CD4-positive, alpha-beta T cell treated with Interleukin-6 at 100 ng/mL for 8 hours (primary cell): Measurements from ENCODE around the gene SH3PXD2A.

Experiments
- DNase-seq: peaks from one replicate; pipeline ENCODE4 v3.0.0-alpha.2; 2020; ENCODE audit warnings: mixed read lengths, low spot score

The SH3PXD2A gene

DNA sequence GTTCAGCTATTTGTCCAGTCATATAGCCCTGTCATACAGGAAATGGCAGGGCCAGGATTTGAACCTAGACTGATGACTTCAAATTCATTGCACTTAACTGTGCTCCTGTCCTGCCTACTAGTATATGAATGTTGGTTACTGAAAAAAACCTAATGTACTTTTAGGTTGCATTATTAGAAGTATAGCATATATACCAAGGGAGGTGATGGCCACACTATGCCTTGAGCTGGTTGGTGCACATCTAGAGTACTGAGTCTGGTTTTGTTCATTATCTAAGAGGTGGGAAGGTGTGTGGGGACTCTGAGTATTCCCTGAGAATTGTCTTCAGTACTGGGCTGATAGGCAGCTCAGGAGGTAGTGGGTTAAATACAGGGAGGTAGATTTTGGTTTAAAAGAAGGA, 273.9 kb downstream of the SH3PXD2A start:
- DNase-seq = no peak

DNA sequence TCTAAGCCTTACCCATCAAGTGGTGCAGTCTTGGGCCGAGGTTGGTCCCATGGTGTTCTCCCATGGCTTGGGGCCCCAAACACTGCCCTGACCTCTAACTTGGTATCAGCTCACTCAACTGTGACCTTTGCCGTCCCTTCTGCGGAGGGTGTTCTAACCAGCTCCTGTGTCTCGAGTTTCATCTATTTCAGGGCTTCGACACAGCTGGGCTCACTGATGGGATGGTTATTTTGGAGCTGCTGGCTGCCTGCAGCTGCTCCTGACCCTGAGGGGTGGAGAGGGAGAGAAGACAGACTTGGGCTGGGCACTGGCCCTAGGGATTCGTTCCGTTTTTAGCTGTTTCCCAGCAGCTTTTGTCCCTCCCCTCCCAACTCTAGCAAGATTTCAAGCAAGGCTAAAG, 274.9 kb downstream of the SH3PXD2A start:
- DNase-seq = no peak

GRCh38 chr10:103580011-103580410, 275.4 kb downstream of the SH3PXD2A start:
- DNase-seq = no peak

GRCh38 chr10:103578782-103579382, 276.5 kb downstream of the SH3PXD2A start:
- DNase-seq = no peak

DNA sequence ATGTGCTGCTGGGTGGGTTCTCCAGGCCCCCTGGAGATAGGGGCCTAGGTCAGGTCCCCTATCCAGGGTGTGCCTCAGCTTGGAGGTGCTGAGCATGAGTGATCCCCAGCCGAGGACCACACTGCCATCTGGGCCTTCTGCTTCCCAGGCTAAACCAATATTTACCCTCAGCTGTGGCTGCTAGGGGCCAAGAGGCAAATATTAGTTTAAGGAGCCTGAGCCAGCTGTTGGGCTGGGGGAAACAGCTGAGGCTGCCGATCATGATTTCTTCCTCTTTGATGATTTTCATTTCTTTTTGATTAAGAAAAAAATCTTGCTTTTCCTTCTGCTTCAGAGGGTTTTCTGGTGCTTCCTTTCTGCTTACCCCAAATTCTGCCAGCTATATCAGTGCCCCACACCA, 278.5 kb downstream of the SH3PXD2A start:
- DNase-seq = no peak

DNA sequence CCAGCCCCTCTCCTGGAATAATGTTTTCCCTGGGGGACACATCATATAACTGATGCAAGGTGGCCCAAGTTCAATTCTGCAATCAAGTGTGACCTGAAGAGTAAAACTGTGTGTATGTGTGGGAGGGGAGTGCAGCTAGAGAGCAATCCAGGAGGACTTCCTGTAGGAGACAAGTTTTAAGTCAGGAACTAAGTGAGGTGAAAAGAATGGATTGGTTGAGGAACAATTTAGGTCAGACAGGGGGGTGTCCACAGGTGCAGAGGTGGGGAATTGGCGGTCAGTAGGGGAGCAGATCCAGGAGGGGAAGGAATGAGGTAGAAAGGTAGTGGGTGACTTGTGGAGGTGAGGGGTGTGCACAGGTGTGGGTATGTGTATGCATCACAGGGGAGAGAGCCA, 279.3 kb downstream of the SH3PXD2A start:
- DNase-seq = no peak

DNA sequence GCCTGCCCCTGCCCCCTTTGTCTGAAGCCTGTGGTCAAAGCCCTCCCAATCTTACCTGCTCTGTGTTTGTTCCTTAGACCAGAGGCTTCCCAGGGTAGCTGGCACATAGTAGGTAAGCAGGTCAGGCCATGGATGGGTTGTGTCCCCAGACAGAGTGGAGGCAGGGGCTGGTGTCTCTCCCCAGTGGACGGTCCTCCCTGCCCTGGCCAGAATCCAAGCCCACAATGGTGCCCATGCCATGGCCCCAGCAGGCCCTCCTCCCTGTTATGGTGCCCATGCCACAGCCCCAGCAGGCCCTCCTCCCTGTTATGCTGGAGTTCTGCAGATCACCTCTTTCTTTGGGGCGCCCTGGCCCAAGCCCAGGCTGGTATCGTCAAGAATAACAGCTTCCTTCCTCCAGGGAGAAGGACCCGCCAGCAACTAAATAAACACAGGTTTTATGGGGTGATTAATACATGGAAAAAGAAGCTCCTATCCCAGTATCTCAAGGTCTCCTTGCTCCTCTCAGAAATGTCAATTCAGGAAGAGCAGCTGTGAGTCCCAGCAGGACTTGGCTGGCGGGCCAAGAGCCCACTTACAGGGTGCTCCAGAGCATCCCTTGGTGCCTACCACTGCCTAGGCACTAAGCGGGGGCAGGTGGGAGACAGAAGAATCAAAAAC, 279.8 kb downstream of the SH3PXD2A start:
- DNase-seq = no peak

- DNase-seq = no peak
These were observed 281.0 kb downstream of the SH3PXD2A start for GRCh38 chr10:103574097-103575061.

DNA sequence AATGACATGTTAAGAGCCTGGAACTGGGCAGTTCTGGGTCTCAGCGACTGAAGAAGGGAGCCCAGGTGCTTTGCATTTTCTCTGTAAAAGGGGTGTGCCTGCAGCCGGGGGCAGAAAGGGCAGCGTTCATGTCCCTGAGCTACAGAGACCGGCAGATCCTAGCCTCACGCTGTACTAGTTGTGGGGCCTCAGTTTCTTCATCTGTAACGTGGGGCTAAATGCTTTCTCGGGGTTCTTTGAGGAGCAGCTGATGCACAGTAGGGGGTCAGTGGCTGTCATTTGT, 282.2 kb downstream of the SH3PXD2A start:
- DNase-seq = no peak

GRCh38 chr10:103572347-103573204, 282.8 kb downstream of the SH3PXD2A start:
- DNase-seq = no peak

DNA sequence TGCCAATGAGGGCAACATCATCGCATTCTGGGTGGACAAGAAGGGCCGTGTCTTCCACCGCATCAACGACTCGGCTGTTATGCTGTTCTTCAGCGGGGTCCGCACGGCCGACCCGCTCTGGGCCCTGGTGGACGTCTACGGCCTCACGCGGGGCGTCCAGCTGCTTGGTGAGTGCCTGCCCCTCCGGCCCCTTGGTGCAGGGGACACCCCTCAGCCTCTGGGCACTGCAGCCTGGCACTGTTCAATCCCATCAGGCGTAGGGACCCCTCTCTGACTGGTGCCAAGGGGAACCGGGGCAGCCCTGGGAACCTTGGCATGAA, 283.8 kb downstream of the SH3PXD2A start:
- DNase-seq = no peak

- no peak for DNase-seq
These were observed 284.3 kb downstream of the SH3PXD2A start for GRCh38 chr10:103570844-103571655.

GRCh38 chr10:103569896-103570295, 285.5 kb downstream of the SH3PXD2A start:
- no peak for DNase-seq

- DNase-seq = no peak
These were observed 286.9 kb downstream of the SH3PXD2A start for GRCh38 chr10:103568505-103568904.

- no peak for DNase-seq
These were observed 288.8 kb downstream of the SH3PXD2A start for GRCh38 chr10:103566536-103566935.

DNA sequence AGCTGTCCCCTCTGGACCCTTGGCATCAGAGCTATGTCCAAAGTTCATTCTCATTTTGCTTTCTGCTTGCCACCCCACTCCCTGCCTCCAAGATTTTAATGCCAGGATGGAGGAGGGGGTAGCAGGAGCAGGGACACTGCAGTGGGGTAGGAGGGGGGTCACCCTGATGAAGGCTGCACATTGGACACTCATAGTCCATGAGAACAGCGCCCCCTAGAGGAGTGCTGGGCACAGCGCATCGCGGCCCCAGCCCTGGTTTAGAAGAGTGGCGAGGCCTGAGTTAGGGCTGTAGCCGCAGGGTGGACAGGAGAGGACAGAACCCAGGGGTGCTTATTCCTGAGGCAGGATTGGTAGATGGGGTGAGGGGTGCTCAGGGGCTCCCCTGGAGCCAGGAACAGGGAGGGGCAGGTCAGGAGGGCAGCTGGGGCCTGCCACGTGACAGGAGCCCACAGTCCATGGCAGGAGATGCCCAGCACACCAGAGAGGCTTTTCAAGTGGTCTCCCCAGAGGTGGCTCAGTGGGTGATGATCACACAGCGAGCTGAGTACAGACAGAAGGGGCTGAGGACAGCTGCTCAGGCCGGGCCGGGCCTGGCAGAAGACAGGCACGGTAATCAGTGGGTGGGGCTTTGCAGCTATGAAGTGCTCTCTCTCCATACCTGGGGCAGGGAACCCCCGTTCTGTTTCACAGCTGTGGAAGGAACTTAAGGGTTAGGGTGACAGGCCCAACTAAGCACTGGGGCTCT, 290.4 kb downstream of the SH3PXD2A start:
- no peak for DNase-seq

GRCh38 chr10:103564116-103564501, 291.3 kb downstream of the SH3PXD2A start:
- DNase-seq = no peak

GRCh38 chr10:103563231-103564115, 291.9 kb downstream of the SH3PXD2A start:
- DNase-seq = no peak

DNA sequence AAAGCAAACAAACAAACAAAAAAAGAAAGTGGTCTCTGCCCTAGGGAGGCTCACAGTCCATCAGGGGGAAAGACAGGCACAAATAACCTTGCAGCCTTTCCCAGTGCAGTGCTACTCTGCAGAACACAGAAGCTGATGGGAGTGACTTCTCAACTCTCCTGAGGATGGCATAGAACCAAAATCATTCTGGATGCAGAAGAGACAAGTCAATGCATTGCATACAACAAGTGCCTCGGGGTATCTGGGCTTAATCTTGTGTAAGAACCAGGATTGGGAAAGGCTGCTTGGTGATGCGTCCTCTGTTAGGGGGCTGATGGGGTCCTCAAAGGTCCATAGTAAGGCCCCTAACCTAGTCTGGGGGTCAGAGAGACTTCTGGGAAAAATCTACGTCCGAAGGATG, 293.0 kb downstream of the SH3PXD2A start:
- DNase-seq = no peak

- no peak for DNase-seq
These were observed 294.5 kb downstream of the SH3PXD2A start for GRCh38 chr10:103560886-103561285.
